NB4 (cell line): Measurements from ENCODE around the gene INTS11.

Experiments used
- MYC ChIP-seq: IDR thresholded peaks from 2 replicates; pipeline ENCODE4 v1.6.1; 2011; ENCODE audit warnings: low read depth, low read length
- POLR2A ChIP-seq: IDR thresholded peaks from 2 replicates; pipeline ENCODE4 v1.6.1; 2011; ENCODE audit warnings: mild to moderate bottlenecking; ENCODE audit not compliant: insufficient read length; ENCODE audit errors: extremely low read depth
- TF ChIP-seq, protein P1 (sequence below): IDR thresholded peaks from one replicate; pipeline ENCODE4 v1.5.1; 2012; ENCODE audit warnings: low read depth, low read length
- TF ChIP-seq, protein P2 (sequence below): IDR thresholded peaks from 2 replicates; pipeline ENCODE4 v1.6.1; 2011; ENCODE audit warnings: low read depth, low read length

DNA sequence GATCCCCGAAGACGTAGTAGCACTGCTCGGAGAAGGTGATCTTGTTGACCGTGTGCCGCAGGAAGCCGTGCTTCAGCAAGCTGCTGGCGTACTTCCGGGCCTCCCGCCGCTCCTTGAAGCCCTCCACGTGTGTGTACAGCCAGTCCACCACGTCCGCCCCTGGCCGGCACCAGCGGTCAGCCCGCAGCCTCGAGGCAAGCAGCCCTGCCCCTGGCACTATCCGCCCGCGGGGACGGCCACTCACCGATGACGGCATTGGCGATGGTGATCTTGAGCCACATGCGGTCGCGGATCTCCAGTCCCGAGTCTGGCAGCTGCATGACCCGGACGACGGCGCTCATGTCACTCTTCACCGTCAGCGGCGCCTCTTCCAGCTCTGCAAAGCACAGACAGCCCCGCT, 13.8 kb upstream of the INTS11 start:
- TF ChIP-seq, protein P1, sequence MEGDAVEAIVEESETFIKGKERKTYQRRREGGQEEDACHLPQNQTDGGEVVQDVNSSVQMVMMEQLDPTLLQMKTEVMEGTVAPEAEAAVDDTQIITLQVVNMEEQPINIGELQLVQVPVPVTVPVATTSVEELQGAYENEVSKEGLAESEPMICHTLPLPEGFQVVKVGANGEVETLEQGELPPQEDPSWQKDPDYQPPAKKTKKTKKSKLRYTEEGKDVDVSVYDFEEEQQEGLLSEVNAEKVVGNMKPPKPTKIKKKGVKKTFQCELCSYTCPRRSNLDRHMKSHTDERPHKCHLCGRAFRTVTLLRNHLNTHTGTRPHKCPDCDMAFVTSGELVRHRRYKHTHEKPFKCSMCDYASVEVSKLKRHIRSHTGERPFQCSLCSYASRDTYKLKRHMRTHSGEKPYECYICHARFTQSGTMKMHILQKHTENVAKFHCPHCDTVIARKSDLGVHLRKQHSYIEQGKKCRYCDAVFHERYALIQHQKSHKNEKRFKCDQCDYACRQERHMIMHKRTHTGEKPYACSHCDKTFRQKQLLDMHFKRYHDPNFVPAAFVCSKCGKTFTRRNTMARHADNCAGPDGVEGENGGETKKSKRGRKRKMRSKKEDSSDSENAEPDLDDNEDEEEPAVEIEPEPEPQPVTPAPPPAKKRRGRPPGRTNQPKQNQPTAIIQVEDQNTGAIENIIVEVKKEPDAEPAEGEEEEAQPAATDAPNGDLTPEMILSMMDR = no peak
- TF ChIP-seq, protein P2, sequence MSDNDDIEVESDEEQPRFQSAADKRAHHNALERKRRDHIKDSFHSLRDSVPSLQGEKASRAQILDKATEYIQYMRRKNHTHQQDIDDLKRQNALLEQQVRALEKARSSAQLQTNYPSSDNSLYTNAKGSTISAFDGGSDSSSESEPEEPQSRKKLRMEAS = no peak
- no peak for TF ChIP-seq POLR2A
- no peak for TF ChIP-seq MYC
